HCT116 (cell line): ENCODE measurements around the gene RENBP. TPM values are rescaled to one million over a fixed set of nuclear protein-coding genes. Genes with fewer than 3 reads are reported as not detected.

ENCODE experiments used
- ATAC-seq: fragments of 200-7000 bp; cut with Tn5 transposase; 2 replicates; pipeline ENCODE4 v1.9.1; 2020; ENCODE audit warnings: mild to moderate bottlenecking, moderate library complexity
- BruUV-seq: library from RNA; stranded (reverse); fragments of 400-500 nt; replicated peaks from 2 replicates; lab custom pipeline; 2021; lab: Mats Ljungman, UMichigan
- CTCF ChIA-PET: fragments of 300-600 bp; sonication (Branson Sonifier 250); formaldehyde crosslinking; loops from one replicate; lab custom pipeline; 2021; ENCODE audit warnings: antibody characterized with exemption; lab: Charles Lee
- POLR2A ChIA-PET: fragments of 300-600, 350-600 bp; sonication (Branson Sonifier 250); formaldehyde crosslinking; loops from one replicate; lab custom pipeline; 2021; ENCODE audit warnings: antibody characterized with exemption; lab: Charles Lee
- RAD21 ChIA-PET, 2 experiments: fragments of 300-600 bp; sonication (Branson Sonifier 250); formaldehyde crosslinking; loops; one replicate each; lab custom pipeline; 2023; ENCODE audit warnings: low total read pairs in 2 of 2; ENCODE audit not compliant: uncharacterized antibody in 2 of 2, unreplicated experiment in 2 of 2, low non-redundant PET in 1 of 2; lab: Charles Lee
- DNase-seq: peaks from one replicate; pipeline ENCODE4 v3.0.0-alpha.2; 2010; ENCODE audit warnings: low read depth, low spot score
- H2AFZ ChIP-seq: fragments of 200-600 bp; shearing (Covaris generic), sonication (generic); 2 replicates; pipeline ENCODE4 v1.6.1; 2017; ENCODE audit warnings: low read depth, mixed run types, mixed read lengths, antibody characterized with exemption, low read length; ENCODE audit not compliant: poor library complexity, severe bottlenecking
- H3K27ac ChIP-seq: 2 replicates; pipeline ENCODE4 v1.5.1; 2012; ENCODE audit warnings: low read depth, low read length
- H3K27me3 ChIP-seq: fragments of 200-600 bp; sonication (generic); 2 replicates; pipeline ENCODE4 v1.6.1; 2016; ENCODE audit warnings: mixed run types, low read length, mixed read lengths; ENCODE audit not compliant: insufficient read depth
- H3K36me3 ChIP-seq, 2 experiments: fragments of 200-500 bp in 1 of 2; fragments of 200-600 bp in 1 of 2; sonication (Bioruptor generic) in 1 of 2; sonication (generic) in 1 of 2; 2 replicates each; pipeline versions ENCODE4 v1.5.1 to v1.6.1; 2014 to 2016; ENCODE audit warnings: low read length in 2 of 2, inconsistent platforms in 1 of 2, mixed read lengths in 1 of 2, mixed run types in 1 of 2; ENCODE audit not compliant: insufficient read depth in 2 of 2, control insufficient read depth in 1 of 2
- H3K4me1 ChIP-seq, 2 experiments: fragments of 200-600 bp in 1 of 2; sonication (generic) in 1 of 2; 2 replicates each; pipeline versions ENCODE4 v1.5.1 to v1.6.1; 2012 to 2017; ENCODE audit warnings: low read length in 2 of 2, inconsistent platforms in 1 of 2, mild to moderate bottlenecking in 1 of 2, mixed read lengths in 1 of 2, mixed run types in 1 of 2, moderate library complexity in 1 of 2; ENCODE audit not compliant: insufficient read depth in 2 of 2, control insufficient read depth in 1 of 2
- H3K4me2 ChIP-seq: fragments of 200-600 bp; sonication (generic); 2 replicates; pipeline ENCODE4 v1.6.1; 2017; ENCODE audit warnings: mixed run types, low read length, mixed read lengths
- H3K4me3 ChIP-seq, 2 experiments: fragments of 200-600 bp in 1 of 2; sonication (generic) in 1 of 2; replicated peaks in 1 of 2; 2 replicates each; pipeline ENCODE4 v1.5.1; 2011 to 2016; ENCODE audit warnings: low read length in 2 of 2, control low read depth in 1 of 2, low read depth in 1 of 2, mild to moderate bottlenecking in 1 of 2, mixed read lengths in 1 of 2, mixed run types in 1 of 2
- H3K79me2 ChIP-seq: fragments of 200-600 bp; sonication (generic); 2 replicates; pipeline ENCODE4 v1.6.1; 2017; ENCODE audit warnings: mild to moderate bottlenecking, mixed run types, low read length, moderate library complexity, mixed read lengths; ENCODE audit not compliant: insufficient read depth
- H3K9ac ChIP-seq: fragments of 200-600 bp; sonication (generic); 2 replicates; pipeline ENCODE4 v1.6.1; 2016; ENCODE audit warnings: low read length, mixed read lengths
- H3K9me2 ChIP-seq: fragments of 200-600 bp; sonication (generic), shearing (Covaris generic); 2 replicates; pipeline ENCODE4 v1.6.1; 2017; ENCODE audit warnings: mixed run types, mild to moderate bottlenecking, moderate library complexity; ENCODE audit not compliant: insufficient read depth
- H3K9me3 ChIP-seq, 2 experiments: fragments of 200-500 bp in 1 of 2; fragments of 200-600 bp in 1 of 2; sonication (Bioruptor generic) in 1 of 2; sonication (generic) in 1 of 2; 2 replicates each; pipeline ENCODE4 v1.6.1; 2014 to 2017; ENCODE audit warnings: low read length in 2 of 2, mixed read lengths in 2 of 2, inconsistent platforms in 1 of 2, low read depth in 1 of 2, mild to moderate bottlenecking in 1 of 2, mixed run types in 1 of 2, moderate library complexity in 1 of 2; ENCODE audit not compliant: control insufficient read depth in 1 of 2, insufficient read depth in 1 of 2
- H4K20me1 ChIP-seq: fragments of 200-600 bp; sonication (generic), shearing (Covaris generic); 2 replicates; pipeline ENCODE4 v1.6.1; 2017; ENCODE audit warnings: mixed run types, mild to moderate bottlenecking, moderate library complexity; ENCODE audit not compliant: insufficient read depth
- MAX ChIP-seq: IDR thresholded peaks from 2 replicates; pipeline ENCODE4 v1.6.1; 2012
- POLR2AphosphoS5 ChIP-seq: IDR thresholded peaks from 2 replicates; pipeline ENCODE4 v1.6.1; 2011; ENCODE audit warnings: mild to moderate bottlenecking, low read depth, low read length, moderate library complexity
- SRF ChIP-seq: IDR thresholded peaks from 2 replicates; pipeline ENCODE4 v1.6.1; 2012; ENCODE audit warnings: low read depth
- ZBTB33 ChIP-seq: IDR thresholded peaks from 2 replicates; pipeline ENCODE4 v1.6.1; 2011; ENCODE audit warnings: mild to moderate bottlenecking, low read length, moderate library complexity; ENCODE audit not compliant: insufficient replicate concordance; ENCODE audit errors: extremely low read depth
- intact Hi-C: fragments of 100-400 bp; cut with micrococcal nuclease; formaldehyde crosslinking; loops from 2 replicates; pipeline ENCODE4 v1.10.0; 2022
- total RNA-seq: library from RNA; stranded (reverse); gene quantifications from one replicate; pipeline ENCODE4 v1.2.1, GENCODE V29; 2021; ENCODE audit not compliant: unreplicated experiment

Gene RENBP
- total RNA-seq, 1 experiment from 2014 or later, result 1.3 TPM

GRCh38 chrX:153970357-153971123, 26.1 kb upstream of the RENBP start:
- Histone ChIP-seq H3K4me2 (peak overlapping the region; percentile 76), H4K20me1 (no peaks in the 10 kb centered on the region), H3K27me3 (no peaks in the 10 kb centered on the region), H3K9ac (peak overlapping the region; percentile 99), H2AFZ (no peak overlapping the region), H3K9me3 (no peaks in the 10 kb centered on the region), H3K36me3 (peaks cover 0 to 11% of the 10 kb centered on the region in 2 experiments; a peak in 1 of 4 replicates), H3K4me3 (peak overlapping the region; percentile 75 to 78), H3K9me2 (no peaks in the 10 kb centered on the region), H3K79me2 (peaks cover 66% of the 10 kb centered on the region), H3K4me1 (peaks cover 12 to 28% of the 10 kb centered on the region in 2 experiments), H3K27ac (peak overlapping the region; percentile 90)
- ChIA-PET POLR2A (interaction anchor here (0.7 to 2.0 kb wide), 4 partner anchors 42 to 498 kb away, joined by 3 to 10 read pairs (median 4); partner anchors contain the start of gene ARHGAP4), RAD21 (interaction anchor here in 1 of 2 experiments (0.6 kb wide), 1 partner anchor 128 kb away, joined by 4 read pairs; no protein-coding TSS in a partner anchor), CTCF (interaction anchor here (1.0 to 1.1 kb wide), 2 partner anchors 23 to 403 kb away, joined by 3 to 5 read pairs; no protein-coding TSS in a partner anchor)
- TF ChIP-seq ZBTB33, result no peak
- TF ChIP-seq POLR2AphosphoS5, result 0 out of 2 replicates have a peak, but pooled peaks have one; percentile 2
- TF ChIP-seq SRF, result no peak
- TF ChIP-seq MAX, result no peak
- ATAC-seq (no peak; the same call in 1 of the 2 replicates), DNase-seq (no peak)
- TSS peak; percentile 59 for BruUV-seq
- intact Hi-C loops, result loop anchor here (10.0 kb wide), 1 partner anchor 424 kb away; the partner anchor contains the start of gene RPL10
